Activated CD4-positive, CD25-positive, alpha-beta regulatory T cell treated with anti-CD3 and anti-CD28 coated beads, Interleukin-2, amount 50 U/mL, for 16 hours (primary cell): ENCODE measurements around the gene DGCR2.

Source experiments
- DNase-seq: peaks from one replicate; pipeline ENCODE4 v3.0.0-alpha.2; 2020; ENCODE audit warnings: low read depth, low spot score

DGCR2 gene

GRCh38 chr22:19127329-19128008, 5.3 kb upstream of the DGCR2 start:
- no peak for DNase-seq

GRCh38 chr22:19126309-19127273, 4.4 kb upstream of the DGCR2 start:
- DNase-seq: no peak

- no peak for DNase-seq
Observed at GRCh38 chr22:19125474-19126308, 3.5 kb upstream of the DGCR2 start.

GRCh38 chr22:19125011-19125410, 2.8 kb upstream of the DGCR2 start:
- DNase-seq: no peak

DNA sequence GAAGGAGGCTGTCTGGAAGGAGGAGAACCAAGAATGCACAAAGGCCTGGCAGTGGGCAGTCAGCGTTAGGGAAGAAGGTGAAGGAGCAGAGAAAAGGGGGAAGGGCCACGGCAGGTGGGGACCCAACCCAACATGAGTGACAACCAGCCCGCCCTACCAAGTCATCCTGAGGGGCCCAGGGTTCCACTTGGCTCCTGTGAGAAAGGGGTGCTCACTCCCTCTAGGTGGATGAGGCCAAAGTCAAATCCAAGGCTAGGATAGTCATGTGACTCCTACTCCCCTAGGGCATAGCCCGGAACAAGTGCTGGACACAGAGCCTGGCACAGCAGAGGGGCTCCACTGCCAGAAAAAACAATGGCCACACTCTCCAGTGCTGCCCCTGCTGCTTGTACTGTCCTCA, 2.2 kb upstream of the DGCR2 start:
- no peak for DNase-seq

DNA sequence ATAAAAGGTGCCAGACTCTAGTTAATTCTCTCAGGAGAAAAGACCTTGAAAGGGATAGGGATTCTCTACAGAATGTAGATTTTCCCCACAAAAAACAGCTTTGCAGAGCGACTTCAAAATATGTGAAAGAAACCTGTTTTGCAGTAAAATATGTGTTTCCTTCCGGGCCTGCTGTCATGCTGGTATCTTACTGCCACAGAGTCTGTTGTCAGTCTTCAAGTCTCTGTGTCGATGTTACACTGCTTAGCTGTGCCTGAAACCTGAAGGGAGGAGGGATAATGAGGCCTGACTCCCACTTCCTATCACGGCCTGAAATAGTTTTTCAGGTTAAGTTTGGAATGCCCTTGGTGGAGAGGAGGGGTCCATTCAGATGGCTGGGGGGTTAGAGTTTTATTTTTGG, 1.7 kb upstream of the DGCR2 start:
- no peak for DNase-seq

- DNase-seq: no peak
Observed at GRCh38 chr22:19122752-19123492, 710 bp upstream of the DGCR2 start.

DNA sequence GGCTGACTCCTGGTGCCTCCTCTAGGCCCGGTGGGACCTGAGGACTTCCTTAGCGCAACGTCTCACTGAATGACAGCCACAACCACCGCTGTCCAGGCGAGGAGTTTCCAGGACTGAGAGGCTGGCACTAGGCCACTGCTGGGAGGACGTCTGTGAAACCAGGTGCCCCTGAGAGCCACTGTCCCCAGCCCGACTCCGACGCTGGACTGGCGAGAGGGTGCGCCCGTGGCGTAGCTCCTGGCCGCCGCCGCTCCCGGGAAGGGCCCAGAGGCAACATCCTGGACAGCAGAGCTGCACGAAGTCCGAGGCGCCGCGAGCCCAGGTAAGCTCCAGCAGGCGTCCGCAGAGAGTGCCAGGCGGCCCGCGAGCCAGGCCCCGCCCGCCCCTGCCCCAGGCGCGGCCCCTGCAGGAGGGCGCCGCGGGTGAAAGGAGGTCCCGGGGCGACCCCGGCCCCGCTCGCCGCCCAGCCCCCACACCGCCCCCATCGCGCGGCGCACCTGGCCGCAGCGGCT, 525 bp downstream of the DGCR2 start:
- DNase-seq: no peak

DNA sequence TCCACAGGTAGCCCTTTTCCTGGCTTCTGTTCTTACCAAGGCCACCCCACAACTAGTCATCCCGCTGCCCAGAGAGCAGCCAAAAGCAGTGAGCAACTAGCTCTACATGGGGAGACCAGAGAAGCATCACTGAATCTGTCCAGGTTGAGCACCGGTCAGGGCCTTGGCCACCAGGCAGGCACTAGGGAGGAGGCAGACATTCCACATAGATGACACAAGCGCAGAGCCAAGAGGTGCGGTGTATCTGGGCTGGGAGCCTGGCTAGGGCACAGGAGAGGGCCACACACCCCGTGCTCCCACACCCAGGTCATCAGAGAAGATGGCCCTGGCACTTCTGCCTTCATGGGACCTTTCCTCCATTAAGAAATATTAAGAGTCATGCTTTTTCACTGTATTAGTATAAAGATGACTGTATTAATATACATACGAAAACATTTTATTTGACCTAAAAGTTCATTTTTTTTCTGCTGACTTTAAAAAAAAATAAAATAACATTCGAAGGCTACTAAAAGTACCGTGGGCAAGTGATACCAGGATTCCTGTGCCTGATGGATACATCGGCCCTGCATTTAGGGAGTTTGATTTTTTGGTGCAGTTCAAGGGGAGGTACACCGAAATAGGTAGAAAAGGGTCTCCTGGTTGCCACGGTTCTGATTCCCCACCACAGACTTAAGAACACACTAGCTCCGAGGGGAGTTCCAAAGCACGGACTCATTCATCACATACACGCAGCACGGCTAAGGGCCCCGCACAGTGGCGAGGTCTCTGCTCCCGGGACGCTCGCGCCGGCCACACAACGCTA, 1.2 kb downstream of the DGCR2 start:
- DNase-seq: no peak

GRCh38 chr22:19119949-19120348, 2.3 kb downstream of the DGCR2 start:
- no peak for DNase-seq

- DNase-seq: no peak
Observed at GRCh38 chr22:19118329-19118880, 3.8 kb downstream of the DGCR2 start.

DNA sequence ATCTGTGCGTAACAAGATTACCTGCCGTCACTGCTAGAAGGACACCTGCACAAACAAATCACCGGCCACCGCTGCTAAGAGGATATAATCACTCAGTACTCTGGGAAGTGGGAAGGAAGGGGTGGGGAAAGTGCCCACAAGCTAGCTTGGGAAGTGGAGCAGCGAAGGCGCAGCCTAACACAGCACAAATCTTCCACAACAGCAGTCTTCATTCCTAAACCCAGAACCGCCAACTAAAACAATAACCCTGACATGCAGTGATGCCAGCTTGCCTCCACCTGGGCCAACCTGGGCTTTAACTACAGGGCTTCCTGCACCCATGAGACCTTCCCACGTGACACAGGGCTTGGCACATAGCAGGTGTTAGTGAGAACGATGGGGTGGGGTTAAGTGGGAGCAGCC, 5.1 kb downstream of the DGCR2 start:
- DNase-seq: no peak

DNA sequence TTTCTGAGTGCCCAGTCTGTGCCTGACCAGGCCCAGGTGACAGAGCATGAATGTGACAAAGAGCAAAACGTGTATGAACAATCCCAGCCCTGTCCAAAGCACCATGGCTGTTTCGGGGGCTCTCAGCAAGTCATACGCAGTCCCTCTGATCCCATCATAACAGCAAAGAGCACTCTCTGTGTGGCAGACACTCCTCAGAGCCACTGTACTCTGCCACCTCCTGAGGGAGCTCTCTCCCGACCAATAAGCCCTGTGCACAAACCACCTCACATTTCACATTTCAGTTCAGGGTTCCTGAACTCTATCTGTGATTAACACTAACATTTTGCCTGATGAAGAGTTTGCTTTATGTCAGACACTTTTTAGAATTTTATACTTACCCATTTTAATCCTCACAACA, 6.6 kb downstream of the DGCR2 start:
- no peak for DNase-seq

DNA sequence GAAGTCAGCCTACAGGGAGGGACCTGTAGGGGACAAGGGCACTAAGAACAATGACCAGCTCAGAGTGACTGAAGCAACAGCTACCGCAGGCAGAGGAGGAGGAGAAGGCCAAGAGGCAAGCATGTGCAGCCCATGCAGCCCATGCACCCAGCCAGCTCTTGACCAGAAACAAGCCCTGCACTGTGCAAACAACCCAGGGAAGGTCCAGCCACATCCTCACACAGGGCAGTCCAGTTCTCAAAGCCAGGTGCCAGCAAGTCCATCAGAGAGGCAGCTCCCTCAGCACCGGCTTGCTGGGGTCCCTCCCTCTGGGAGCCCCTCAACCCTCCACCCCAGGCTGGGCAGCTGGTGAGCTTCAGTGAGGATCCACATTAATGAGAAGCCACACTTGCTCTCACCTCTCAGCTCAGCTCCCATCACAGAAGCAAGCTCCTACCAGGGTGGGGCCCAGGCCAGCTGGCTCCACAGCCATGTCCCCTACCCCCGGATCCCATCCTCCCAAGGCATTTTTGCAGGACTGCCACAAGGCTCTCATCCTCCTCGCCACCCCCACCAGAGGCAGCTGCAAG, 7.1 kb downstream of the DGCR2 start:
- DNase-seq: no peak

- no peak for DNase-seq
Observed at GRCh38 chr22:19113429-19113828, 8.8 kb downstream of the DGCR2 start.

DNA sequence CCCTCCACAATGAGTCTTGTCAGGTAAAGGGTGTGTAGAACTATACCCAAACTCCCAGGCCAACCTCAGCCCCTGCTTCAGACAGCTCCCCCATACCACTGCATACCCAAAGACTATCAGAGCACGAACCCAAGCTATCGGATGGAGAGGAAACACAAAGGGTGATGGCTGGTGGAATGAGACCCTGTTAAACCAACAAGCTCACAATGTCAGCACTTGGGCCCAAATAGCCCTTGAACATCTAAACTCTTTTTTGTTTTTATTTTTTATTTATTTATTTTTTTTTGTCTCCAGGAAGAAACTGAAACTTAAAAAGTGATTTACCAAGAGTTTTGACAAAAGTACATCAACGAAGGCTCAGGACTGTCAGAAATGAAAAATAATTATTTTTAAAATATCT, 10.6 kb downstream of the DGCR2 start:
- no peak for DNase-seq

GRCh38 chr22:19111140-19111539, 11.1 kb downstream of the DGCR2 start:
- no peak for DNase-seq

DNA sequence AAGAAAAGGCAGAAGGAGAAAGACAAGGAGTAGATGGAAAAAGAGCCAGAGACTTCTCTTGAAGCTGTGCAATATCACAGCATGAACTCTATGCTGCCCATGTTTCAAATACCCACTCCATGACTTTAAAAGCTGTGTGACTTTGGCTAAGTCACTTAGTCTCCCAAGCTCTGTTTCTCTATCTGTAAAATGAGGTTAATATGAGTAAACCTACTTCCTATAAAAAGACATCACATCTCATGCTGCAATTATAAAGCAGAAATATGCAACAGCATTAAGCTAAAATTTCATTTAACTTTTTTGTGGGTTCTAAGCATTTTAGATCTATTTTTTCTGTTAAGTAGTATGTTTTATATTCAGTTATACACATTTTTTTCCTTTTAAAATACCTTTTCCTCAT, 11.6 kb downstream of the DGCR2 start:
- no peak for DNase-seq

GRCh38 chr22:19110064-19110458, 12.2 kb downstream of the DGCR2 start:
- no peak for DNase-seq
